ENCODE measurements around the gene ADAMTS13. TPM values are rescaled to one million over a fixed set of nuclear protein-coding genes. Genes with fewer than 3 reads are reported as not detected.
A peak's percentile ranks its signal among the peaks of the same experiment; 100 is the strongest.

Gene ADAMTS13
- total RNA-seq, 1 donor from 2014 or later = 1.6 TPM

DNA sequence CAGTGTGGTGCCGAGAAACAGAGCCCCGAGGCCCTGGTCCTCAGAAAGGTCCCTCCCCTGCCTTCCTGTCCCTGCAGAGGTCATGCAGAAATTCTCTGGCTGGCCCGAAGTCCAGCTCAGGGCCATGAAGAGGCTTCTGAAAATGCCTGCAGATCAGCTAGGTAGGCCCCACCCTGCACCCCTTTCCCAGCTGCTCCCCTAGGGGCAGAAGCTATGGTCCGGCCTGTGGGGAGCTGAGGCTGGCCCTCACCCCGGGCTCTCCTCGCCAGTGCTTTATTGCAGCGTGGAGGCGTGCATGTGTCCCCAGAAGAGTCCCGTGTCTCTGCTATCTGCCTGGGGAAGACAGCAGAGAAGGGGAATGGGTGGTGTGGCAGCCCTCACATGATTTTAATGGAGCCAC is 24.3 kb upstream of the ADAMTS13 start:
- Mint-ChIP-seq H3K27me3 (ENCODE audit: low read depth) (no peaks in the 10 kb centered on the region), H3K36me3 (ENCODE audit: low read depth) (no peaks in the 10 kb centered on the region), H3K4me1 (ENCODE audit: low read depth) (no peaks in the 10 kb centered on the region), H3K27ac (no peak overlapping the region), H3K9me3 (no peaks in the 10 kb centered on the region), H3K4me3 (ENCODE audit: low read depth) (no peak overlapping the region)
- intact Hi-C loops (cut with micrococcal nuclease) = no loop called here
- no peak for DNase-seq (ENCODE audit: low spot score)

DNA sequence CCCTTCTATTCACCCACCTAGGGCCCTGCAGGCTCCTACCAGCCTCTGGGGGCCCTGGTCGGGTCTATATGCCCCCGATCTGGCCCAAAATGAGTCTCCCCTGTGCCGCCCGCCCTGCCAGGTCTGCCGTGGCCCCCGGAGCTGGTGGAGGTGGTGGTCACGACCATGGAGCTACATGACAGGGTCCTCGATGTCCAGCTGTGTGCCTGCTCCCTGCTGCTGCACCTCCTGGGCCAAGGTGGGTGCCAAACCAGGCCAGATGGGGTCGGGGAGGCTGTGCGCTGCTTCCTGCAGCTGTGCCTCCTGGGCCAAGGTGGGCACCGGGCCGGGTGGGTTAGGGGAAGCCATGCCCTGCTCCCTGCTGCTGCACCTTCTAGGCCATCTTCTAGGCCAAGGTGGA is 21.9 kb upstream of the ADAMTS13 start:
- H3K27me3 Mint-ChIP-seq (ENCODE audit: low read depth) = no peaks in the 10 kb centered on the region
- no peak overlapping the region for H3K27ac Mint-ChIP-seq
- no peak for DNase-seq (ENCODE audit: low spot score)
- no peaks in the 10 kb centered on the region for H3K4me1 Mint-ChIP-seq (ENCODE audit: low read depth)
- H3K4me3 Mint-ChIP-seq (ENCODE audit: low read depth) = no peak overlapping the region
- H3K36me3 Mint-ChIP-seq (ENCODE audit: low read depth) = peaks cover 8% of the 10 kb centered on the region
- intact Hi-C loops (cut with micrococcal nuclease) = no loop called here
- H3K9me3 Mint-ChIP-seq = no peaks in the 10 kb centered on the region

DNA sequence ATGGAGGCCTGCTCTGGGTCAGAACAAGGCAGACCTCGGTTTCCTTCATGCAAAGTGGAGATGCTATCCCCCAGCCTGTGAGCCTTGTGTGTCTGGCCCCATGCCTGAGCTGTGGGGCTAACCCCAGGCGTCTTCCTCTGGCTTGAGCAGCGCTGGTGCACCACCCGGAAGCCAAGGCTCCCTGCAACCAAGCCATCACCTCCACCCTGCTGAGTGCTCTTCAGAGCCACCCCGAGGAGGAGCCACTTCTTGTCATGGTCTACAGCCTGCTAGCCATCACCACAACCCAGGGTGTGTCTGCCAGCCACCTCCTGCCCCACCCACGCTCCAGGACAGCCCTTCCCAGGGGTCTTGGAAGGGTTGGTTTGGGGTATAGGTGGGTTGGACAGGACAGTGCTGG is 20.6 kb upstream of the ADAMTS13 start:
- intact Hi-C loops (cut with micrococcal nuclease) = no loop called here
- H3K27me3 Mint-ChIP-seq (ENCODE audit: low read depth) = no peaks in the 10 kb centered on the region
- no peaks in the 10 kb centered on the region for H3K9me3 Mint-ChIP-seq
- H3K27ac Mint-ChIP-seq = no peak overlapping the region
- H3K4me1 Mint-ChIP-seq (ENCODE audit: low read depth) = no peaks in the 10 kb centered on the region
- H3K4me3 Mint-ChIP-seq (ENCODE audit: low read depth) = no peak overlapping the region
- DNase-seq (ENCODE audit: low spot score) = no peak
- H3K36me3 Mint-ChIP-seq (ENCODE audit: low read depth) = peaks cover 21% of the 10 kb centered on the region

DNA sequence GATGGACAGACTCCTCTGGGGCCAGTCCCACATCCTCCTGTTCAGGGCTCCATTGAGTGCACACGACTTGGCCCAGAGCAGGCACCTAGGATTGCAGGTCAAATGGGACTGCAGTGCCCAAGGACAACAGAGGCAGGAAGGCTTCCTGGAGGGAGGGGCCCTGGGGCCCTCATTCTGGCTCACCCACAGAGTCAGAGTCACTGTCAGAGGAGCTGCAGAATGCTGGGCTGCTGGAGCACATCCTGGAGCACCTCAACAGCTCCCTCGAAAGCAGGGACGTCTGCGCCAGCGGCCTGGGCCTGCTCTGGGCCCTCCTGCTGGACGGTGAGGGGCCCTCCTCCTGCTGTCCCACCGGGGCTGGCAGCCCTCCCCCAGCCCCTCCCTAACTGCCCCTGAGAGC is 19.5 kb upstream of the ADAMTS13 start:
- Mint-ChIP-seq H3K36me3 (ENCODE audit: low read depth) (peaks cover 31% of the 10 kb centered on the region), H3K9me3 (no peaks in the 10 kb centered on the region), H3K27ac (no peak overlapping the region), H3K4me1 (ENCODE audit: low read depth) (peaks cover 8% of the 10 kb centered on the region), H3K4me3 (ENCODE audit: low read depth) (no peak overlapping the region), H3K27me3 (ENCODE audit: low read depth) (no peaks in the 10 kb centered on the region)
- intact Hi-C loops (cut with micrococcal nuclease) = no loop called here
- no peak for DNase-seq (ENCODE audit: low spot score)

DNA sequence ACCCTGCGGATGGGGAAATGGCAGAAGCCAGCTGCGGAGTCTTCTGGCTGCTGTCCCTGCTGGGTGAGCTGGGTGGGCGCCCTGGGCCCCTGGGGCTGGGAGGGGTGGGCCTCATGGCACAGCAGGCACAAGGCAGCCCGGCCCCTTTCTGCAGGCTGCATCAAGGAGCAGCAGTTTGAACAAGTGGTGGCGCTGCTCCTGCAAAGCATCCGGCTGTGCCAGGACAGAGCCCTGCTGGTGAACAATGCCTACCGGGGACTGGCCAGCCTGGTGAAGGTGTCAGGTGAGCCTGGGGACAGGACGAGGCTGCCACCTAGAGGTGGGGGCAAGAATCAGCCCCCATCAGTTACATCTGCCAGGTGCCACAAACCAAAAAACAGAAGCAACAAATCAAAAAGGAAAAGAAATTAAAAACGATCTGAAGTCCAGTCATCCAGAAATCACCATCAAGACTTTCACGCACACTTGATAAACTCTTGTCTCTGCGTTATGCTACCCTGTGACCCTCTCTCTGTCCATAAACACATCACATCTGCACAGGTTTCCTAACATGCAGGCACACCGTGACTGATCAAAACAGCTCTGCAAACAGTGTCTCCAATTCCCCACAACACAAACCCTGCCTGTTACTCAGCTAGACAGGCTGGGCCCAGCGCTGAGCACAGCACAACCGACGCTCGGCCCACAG is 18.3 kb upstream of the ADAMTS13 start:
- intact Hi-C loops (cut with micrococcal nuclease) = no loop called here
- Mint-ChIP-seq H3K36me3 (ENCODE audit: low read depth) (peaks cover 40% of the 10 kb centered on the region), H3K4me1 (ENCODE audit: low read depth) (peaks cover 8% of the 10 kb centered on the region), H3K27ac (no peak overlapping the region), H3K4me3 (ENCODE audit: low read depth) (no peak overlapping the region), H3K27me3 (ENCODE audit: low read depth) (no peaks in the 10 kb centered on the region), H3K9me3 (no peaks in the 10 kb centered on the region)
- DNase-seq (ENCODE audit: low spot score) = peak; percentile 27

DNA sequence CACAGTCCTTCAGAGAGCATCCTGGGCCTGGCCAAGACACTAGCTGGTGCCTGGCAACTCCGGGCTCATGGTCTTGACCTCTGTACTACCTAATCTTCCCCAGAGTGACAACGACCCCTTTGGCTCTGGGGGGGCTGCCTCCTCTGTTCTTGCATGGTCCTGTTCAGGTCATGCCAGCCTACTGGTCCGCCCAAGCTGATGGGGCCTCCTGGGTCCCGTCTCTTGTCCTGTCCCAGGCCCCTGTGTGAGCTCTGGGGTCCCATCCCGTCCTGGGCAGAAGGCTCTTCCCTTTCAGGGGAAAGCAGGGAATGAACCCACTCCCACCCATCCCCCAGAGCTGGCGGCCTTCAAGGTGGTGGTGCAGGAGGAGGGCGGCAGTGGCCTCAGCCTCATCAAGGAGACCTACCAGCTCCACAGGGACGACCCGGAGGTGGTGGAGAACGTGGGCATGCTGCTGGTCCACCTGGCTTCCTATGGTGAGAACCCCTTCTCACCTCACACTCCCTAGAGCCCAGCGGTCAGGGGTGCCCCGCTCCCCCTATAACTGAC is 17.6 kb upstream of the ADAMTS13 start:
- H3K4me3 Mint-ChIP-seq (ENCODE audit: low read depth) = no peak overlapping the region
- no peaks in the 10 kb centered on the region for H3K9me3 Mint-ChIP-seq
- DNase-seq (ENCODE audit: low spot score) = no peak
- intact Hi-C loops (cut with micrococcal nuclease) = no loop called here
- H3K36me3 Mint-ChIP-seq (ENCODE audit: low read depth) = peaks cover 45% of the 10 kb centered on the region
- no peak overlapping the region for H3K27ac Mint-ChIP-seq
- no peaks in the 10 kb centered on the region for H3K27me3 Mint-ChIP-seq (ENCODE audit: low read depth)
- peaks cover 8% of the 10 kb centered on the region for H3K4me1 Mint-ChIP-seq (ENCODE audit: low read depth)

DNA sequence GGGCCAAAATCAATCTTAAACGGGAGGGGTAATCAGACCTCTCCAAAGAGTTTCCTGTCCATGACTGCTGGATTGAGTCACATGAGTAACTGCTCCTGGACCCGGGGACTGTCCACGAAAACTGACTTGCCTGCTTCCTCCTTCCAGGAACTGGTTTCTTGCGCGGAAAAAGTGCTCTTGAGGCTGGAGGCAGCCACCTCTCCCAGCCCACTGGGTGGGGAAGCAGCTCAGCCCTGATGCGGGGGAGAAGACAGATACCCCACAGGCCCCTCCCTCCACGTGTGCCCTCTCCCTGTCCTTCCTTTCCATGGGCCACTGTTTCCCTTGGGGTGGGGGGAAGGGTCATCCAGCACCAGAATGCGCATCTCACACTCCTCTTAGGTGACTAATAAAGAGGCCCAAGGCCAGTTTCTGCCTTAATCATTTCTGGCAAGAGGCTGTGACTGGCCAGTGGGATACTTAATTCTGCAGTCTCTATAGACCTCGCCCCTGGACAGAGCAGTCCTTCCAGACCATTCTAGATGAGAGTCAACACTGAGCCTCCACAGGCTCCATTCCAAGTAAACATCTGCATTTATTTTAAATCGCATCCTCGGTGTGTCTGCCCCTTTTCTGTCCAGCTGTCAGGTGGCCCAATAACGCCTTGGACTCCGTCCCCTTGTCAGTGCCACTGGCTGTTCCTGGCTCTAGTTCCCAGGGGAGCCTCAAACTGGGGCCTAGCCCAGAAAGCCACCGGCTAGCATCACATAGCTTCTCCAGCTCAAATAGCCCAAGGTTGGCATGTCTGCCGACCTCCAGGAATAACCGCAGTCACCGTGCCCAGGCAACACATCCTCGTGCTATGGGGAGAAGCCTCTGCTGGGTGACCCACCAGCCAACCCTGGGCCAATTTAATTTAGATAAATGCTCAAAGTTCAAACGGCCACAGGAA is 16.4 kb upstream of the ADAMTS13 start:
- H3K36me3 Mint-ChIP-seq (ENCODE audit: low read depth) = peaks cover 58% of the 10 kb centered on the region
- H3K4me3 Mint-ChIP-seq (ENCODE audit: low read depth) = no peak overlapping the region
- intact Hi-C loops (cut with micrococcal nuclease) = no loop called here
- no peak for DNase-seq (ENCODE audit: low spot score)
- peaks cover 8% of the 10 kb centered on the region for H3K4me1 Mint-ChIP-seq (ENCODE audit: low read depth)
- H3K27me3 Mint-ChIP-seq (ENCODE audit: low read depth) = no peaks in the 10 kb centered on the region
- H3K9me3 Mint-ChIP-seq = no peaks in the 10 kb centered on the region
- no peak overlapping the region for H3K27ac Mint-ChIP-seq

DNA sequence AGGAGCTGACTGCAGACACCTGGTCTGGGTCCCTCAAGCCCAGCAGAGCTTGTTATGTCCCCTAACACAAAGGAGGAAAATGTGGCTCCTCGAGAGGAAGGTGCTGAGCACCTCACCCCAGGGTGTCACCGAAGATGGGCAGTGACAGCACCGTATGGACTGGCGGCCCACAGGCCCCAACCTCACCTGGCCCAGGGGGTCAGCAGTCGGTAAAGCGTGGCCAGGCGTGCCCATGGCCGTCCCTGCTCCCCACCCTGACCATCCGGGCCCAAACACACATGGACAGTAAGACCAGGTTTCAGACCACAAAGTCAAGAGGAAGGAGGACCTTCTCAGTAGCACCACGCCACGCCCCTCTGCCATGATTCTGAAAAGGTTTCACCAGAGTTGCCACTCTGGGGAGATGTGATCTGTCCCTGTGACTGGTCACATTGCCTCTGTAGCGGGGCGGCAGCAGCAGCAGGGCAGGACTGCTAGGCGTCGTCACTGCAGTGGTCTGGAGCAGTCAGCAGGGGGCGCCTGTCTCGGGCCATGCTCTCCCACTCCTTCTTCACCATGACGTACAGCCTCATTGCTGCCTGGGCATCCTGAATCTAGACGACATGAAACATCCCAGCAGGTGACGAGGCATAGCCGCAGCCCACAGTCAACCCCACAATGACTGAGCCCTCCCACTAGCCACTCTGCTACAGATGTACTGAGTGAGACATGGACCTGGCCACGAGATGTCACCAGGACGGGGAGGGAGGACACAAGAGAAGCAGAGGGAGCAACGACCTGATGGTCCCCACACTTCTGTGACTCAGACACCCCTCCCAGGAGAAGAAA is 15.5 kb upstream of the ADAMTS13 start:
- peaks cover 8% of the 10 kb centered on the region for H3K4me1 Mint-ChIP-seq (ENCODE audit: low read depth)

DNA sequence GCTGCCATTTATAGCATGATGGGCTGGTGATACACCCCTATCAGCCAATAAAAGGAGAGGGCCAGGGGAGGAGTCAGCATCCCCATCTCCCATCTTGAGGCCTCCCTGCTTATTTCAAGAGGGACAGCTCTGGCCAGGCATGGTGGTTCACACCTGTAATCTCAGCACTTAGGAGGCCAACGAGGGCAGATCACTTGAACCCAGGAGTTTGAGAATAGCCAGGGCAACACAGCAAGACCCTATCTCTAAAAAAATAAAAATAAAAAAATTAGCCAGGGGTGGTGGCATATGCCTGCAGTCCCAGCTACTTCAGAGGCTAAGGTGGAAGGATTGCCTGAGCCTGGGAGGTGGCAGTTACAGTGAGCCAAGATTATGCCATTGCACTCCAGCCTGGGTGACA is 14.1 kb upstream of the ADAMTS13 start:
- Mint-ChIP-seq H3K27me3 (ENCODE audit: low read depth) (no peaks in the 10 kb centered on the region), H3K4me3 (ENCODE audit: low read depth) (no peak overlapping the region), H3K9me3 (no peaks in the 10 kb centered on the region), H3K4me1 (ENCODE audit: low read depth) (peaks cover 8% of the 10 kb centered on the region), H3K27ac (no peak overlapping the region), H3K36me3 (ENCODE audit: low read depth) (peaks cover 74% of the 10 kb centered on the region)
- no peak for DNase-seq (ENCODE audit: low spot score)
- intact Hi-C loops (cut with micrococcal nuclease) = no loop called here

More for the DNA sequence above, 15.5 kb upstream of the ADAMTS13 start:
- Mint-ChIP-seq H3K36me3 (ENCODE audit: low read depth) (peaks cover 64% of the 10 kb centered on the region), H3K4me3 (ENCODE audit: low read depth) (no peak overlapping the region), H3K27ac (peak overlapping the region; percentile 68), H3K27me3 (ENCODE audit: low read depth) (no peaks in the 10 kb centered on the region), H3K9me3 (no peaks in the 10 kb centered on the region)
- intact Hi-C loops (cut with micrococcal nuclease) = loop anchor here (1.0 kb wide), 1 partner anchor 80 kb away; no protein-coding TSS in a partner anchor
- peak; percentile 70 for DNase-seq (ENCODE audit: low spot score)

DNA sequence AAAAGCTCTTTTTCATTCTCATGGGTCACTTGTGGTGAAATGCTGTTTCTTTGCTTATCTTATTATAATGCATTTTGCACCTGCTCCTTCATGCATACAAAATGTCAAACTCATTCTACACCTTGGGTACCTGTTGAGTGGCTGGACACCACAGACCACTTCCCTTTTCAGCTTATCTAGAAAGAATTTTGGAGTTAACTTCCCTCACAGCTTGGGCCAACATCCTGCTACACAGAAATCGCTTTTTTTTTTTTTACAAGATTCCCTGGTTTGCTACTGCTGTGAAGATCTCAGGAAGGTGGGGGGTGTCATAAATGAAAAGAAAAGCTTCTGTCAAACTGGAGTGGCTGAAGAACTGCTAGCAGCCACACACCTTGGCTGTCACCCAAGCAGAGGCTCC is 7.0 kb upstream of the ADAMTS13 start:
- peaks cover 63% of the 10 kb centered on the region for H3K36me3 Mint-ChIP-seq (ENCODE audit: low read depth)

DNA sequence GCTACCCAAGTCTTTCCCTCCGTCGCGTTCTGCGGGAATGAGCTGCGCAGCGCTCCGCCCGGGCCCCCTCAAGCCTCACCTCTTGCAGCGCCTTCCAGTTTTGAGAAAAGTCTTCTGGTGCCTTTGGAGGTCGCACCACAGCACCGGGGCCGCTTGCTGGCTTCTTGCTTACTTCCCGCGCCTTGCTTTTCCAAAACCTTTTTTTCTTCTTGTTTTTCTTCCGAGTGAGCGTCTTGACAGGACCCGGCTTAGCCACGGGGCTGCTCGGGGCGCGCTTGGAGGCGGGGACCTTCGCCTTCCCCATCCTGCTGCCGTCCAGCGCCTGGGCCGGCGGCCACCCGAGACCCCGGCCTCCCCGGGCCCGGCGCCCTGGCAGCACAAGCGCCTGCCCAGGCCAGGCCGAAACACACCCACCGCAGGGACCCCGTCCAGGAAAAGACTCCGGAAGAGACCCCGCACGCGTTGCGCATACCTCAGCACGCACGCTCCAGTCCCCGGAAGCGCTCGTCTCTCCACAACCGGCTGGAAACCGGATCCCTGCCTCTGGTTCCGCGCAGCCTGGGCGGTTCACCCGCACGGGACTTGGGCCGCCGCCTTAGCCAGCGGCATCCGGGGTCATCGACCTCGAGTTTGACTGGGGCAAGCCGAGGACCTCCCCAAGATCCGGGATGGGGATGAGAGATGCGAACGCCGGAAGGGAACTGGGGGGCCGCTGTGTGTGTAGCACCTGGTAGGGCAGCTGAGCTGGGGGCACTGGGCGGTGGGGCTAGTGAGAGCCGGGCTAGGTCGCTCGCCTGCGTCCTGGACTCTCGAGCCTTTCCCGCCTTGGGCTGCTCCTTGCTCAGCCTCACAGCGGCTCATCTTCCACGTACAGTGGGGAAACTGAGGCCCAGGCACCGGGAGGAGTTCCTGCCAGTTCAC is 4.4 kb upstream of the ADAMTS13 start, which contains the start of gene REXO4:
Gene REXO4, minus strand, starts transcription at position 470 of the 921 bp plus-strand sequence. Its CDS starts 166 bp downstream, at position 304.
- H3K36me3 Mint-ChIP-seq (ENCODE audit: low read depth) = peaks cover 43% of the 10 kb centered on the region
- intact Hi-C loops (cut with micrococcal nuclease) = loop anchor here (1.0 to 5.0 kb wide), 4 partner anchors 42 to 70 kb away; partner anchors contain the start of genes MED22, RPL7A, SLC2A6 and STKLD1
- peak within 1 kb of the TSS; percentile 93 for H3K4me3 Mint-ChIP-seq (ENCODE audit: low read depth)
- no peaks in the 10 kb centered on the region for H3K27me3 Mint-ChIP-seq (ENCODE audit: low read depth)
- DNase-seq (ENCODE audit: low spot score) = peak; percentile 84
- no peaks in the 10 kb centered on the region for H3K9me3 Mint-ChIP-seq
- H3K4me1 Mint-ChIP-seq (ENCODE audit: low read depth) = peaks cover 44% of the 10 kb centered on the region
- H3K27ac Mint-ChIP-seq = peak within 1 kb of the TSS; percentile 88

More for the DNA sequence above, 7.0 kb upstream of the ADAMTS13 start:
- Mint-ChIP-seq H3K4me3 (ENCODE audit: low read depth) (peak overlapping the region; percentile 30), H3K27me3 (ENCODE audit: low read depth) (no peaks in the 10 kb centered on the region), H3K4me1 (ENCODE audit: low read depth) (peaks cover 28% of the 10 kb centered on the region), H3K27ac (no peak overlapping the region), H3K9me3 (no peaks in the 10 kb centered on the region)
- intact Hi-C loops (cut with micrococcal nuclease) = loop anchor here (5.0 kb wide), 1 partner anchor 68 kb away; the partner anchor contains the start of genes MED22 and RPL7A
- no peak for DNase-seq (ENCODE audit: low spot score)
